ENCODE measurements around the gene ADK. TPM values are rescaled to one million over a fixed set of nuclear protein-coding genes. Genes with fewer than 3 reads are reported as not detected.

Gene ADK
- total RNA-seq, 2 donors from 2014 or later: 34.7 to 36.8 TPM

- peak overlapping the region; percentile 4 for H3K27ac Mint-ChIP-seq
- DNase-seq (no peak), ATAC-seq (no peak)
- H3K4me3 Mint-ChIP-seq: no peak overlapping the region
- H3K4me1 Mint-ChIP-seq: peaks cover 23% of the 10 kb centered on the region
- H3K9me3 ChIP-seq (ENCODE audit: control insufficient read depth, low read length, poor library complexity, severe bottlenecking): no peaks in the 10 kb centered on the region
- no peaks in the 10 kb centered on the region for H3K36me3 Mint-ChIP-seq (ENCODE audit: low read depth)
- H3K27me3 Mint-ChIP-seq: no peaks in the 10 kb centered on the region
Observed at GRCh38 chr10:74153123-74153522, 2.1 kb downstream of the ADK start.

GRCh38 chr10:74153676-74154075 lies 2.7 kb downstream of the ADK start:
- no peaks in the 10 kb centered on the region for H3K9me3 ChIP-seq (ENCODE audit: control insufficient read depth, low read length, poor library complexity, severe bottlenecking)
- no peaks in the 10 kb centered on the region for H3K27me3 Mint-ChIP-seq
- DNase-seq (no peak), ATAC-seq (no peak)
- peaks cover 22% of the 10 kb centered on the region for H3K4me1 Mint-ChIP-seq
- H3K36me3 Mint-ChIP-seq (ENCODE audit: low read depth): no peaks in the 10 kb centered on the region
- H3K4me3 Mint-ChIP-seq: no peak overlapping the region
- H3K27ac Mint-ChIP-seq: peak overlapping the region; percentile 4

GRCh38 chr10:74156919-74157289 lies 5.9 kb downstream of the ADK start:
- DNase-seq: no peak
- peaks cover 2% of the 10 kb centered on the region for H3K36me3 Mint-ChIP-seq (ENCODE audit: low read depth)
- H3K27me3 Mint-ChIP-seq: no peaks in the 10 kb centered on the region
- no peaks in the 10 kb centered on the region for H3K9me3 ChIP-seq (ENCODE audit: control insufficient read depth, low read length, poor library complexity, severe bottlenecking)
- peak overlapping the region; percentile 16 for H3K27ac Mint-ChIP-seq
- H3K4me1 Mint-ChIP-seq: peaks cover 28% of the 10 kb centered on the region
- no peak overlapping the region for H3K4me3 Mint-ChIP-seq
- ATAC-seq: no peak

- Mint-ChIP-seq H3K4me3 (no peak overlapping the region), H3K27me3 (no peaks in the 10 kb centered on the region), H3K27ac (no peak overlapping the region), H3K4me1 (peaks cover 18% of the 10 kb centered on the region), H3K36me3 (ENCODE audit: low read depth) (peaks cover 2% of the 10 kb centered on the region)
- DNase-seq: no peak
- no peaks in the 10 kb centered on the region for H3K9me3 ChIP-seq (ENCODE audit: control insufficient read depth, low read length, poor library complexity, severe bottlenecking)
- no peak for ATAC-seq
Observed at GRCh38 chr10:74160013-74160412, 9.0 kb downstream of the ADK start.

GRCh38 chr10:74163319-74164068 lies 12.5 kb downstream of the ADK start:
- H3K4me3 Mint-ChIP-seq: no peak overlapping the region
- DNase-seq: no peak
- no peak for ATAC-seq
- peak overlapping the region; percentile 74 for H3K27ac Mint-ChIP-seq
- peaks cover 2% of the 10 kb centered on the region for H3K36me3 Mint-ChIP-seq (ENCODE audit: low read depth)
- peaks cover 15% of the 10 kb centered on the region for H3K4me1 Mint-ChIP-seq
- H3K9me3 ChIP-seq (ENCODE audit: control insufficient read depth, low read length, poor library complexity, severe bottlenecking): no peaks in the 10 kb centered on the region
- no peaks in the 10 kb centered on the region for H3K27me3 Mint-ChIP-seq

- no peaks in the 10 kb centered on the region for H3K27me3 Mint-ChIP-seq
- no peak overlapping the region for H3K27ac Mint-ChIP-seq
- peaks cover 12% of the 10 kb centered on the region for H3K4me1 Mint-ChIP-seq
- peaks cover 2% of the 10 kb centered on the region for H3K36me3 Mint-ChIP-seq (ENCODE audit: low read depth)
- ATAC-seq (no peak), DNase-seq (no peak)
- H3K9me3 ChIP-seq (ENCODE audit: control insufficient read depth, low read length, poor library complexity, severe bottlenecking): no peaks in the 10 kb centered on the region
- no peak overlapping the region for H3K4me3 Mint-ChIP-seq
Observed at GRCh38 chr10:74164716-74165529, 13.9 kb downstream of the ADK start.

GRCh38 chr10:74165530-74165901 lies 14.5 kb downstream of the ADK start:
- H3K27me3 Mint-ChIP-seq: no peaks in the 10 kb centered on the region

GRCh38 chr10:74167443-74167842 lies 16.4 kb downstream of the ADK start:
- ATAC-seq (no peak), DNase-seq (no peak)
- H3K27me3 Mint-ChIP-seq: no peaks in the 10 kb centered on the region

More at GRCh38 chr10:74165530-74165901, 14.5 kb downstream of the ADK start:
- DNase-seq (no peak), ATAC-seq (no peak)
- no peaks in the 10 kb centered on the region for H3K9me3 ChIP-seq (ENCODE audit: control insufficient read depth, low read length, poor library complexity, severe bottlenecking)
- Mint-ChIP-seq H3K27ac (no peak overlapping the region), H3K4me3 (no peak overlapping the region), H3K36me3 (ENCODE audit: low read depth) (peaks cover 2% of the 10 kb centered on the region), H3K4me1 (peaks cover 12% of the 10 kb centered on the region)

GRCh38 chr10:74171625-74172024 lies 20.6 kb downstream of the ADK start:
- H3K36me3 Mint-ChIP-seq (ENCODE audit: low read depth): no peaks in the 10 kb centered on the region
- no peaks in the 10 kb centered on the region for H3K27me3 Mint-ChIP-seq
- peaks cover 9% of the 10 kb centered on the region for H3K4me1 Mint-ChIP-seq
- H3K27ac Mint-ChIP-seq: no peak overlapping the region
- no peaks in the 10 kb centered on the region for H3K9me3 ChIP-seq (ENCODE audit: control insufficient read depth, low read length, poor library complexity, severe bottlenecking)
- ATAC-seq: no peak
- no peak for DNase-seq
- no peak overlapping the region for H3K4me3 Mint-ChIP-seq

More at GRCh38 chr10:74167443-74167842, 16.4 kb downstream of the ADK start:
- H3K36me3 Mint-ChIP-seq (ENCODE audit: low read depth): no peaks in the 10 kb centered on the region
- H3K4me1 Mint-ChIP-seq: peaks cover 11% of the 10 kb centered on the region
- H3K4me3 Mint-ChIP-seq: no peak overlapping the region
- no peaks in the 10 kb centered on the region for H3K9me3 ChIP-seq (ENCODE audit: control insufficient read depth, low read length, poor library complexity, severe bottlenecking)
- peak overlapping the region; percentile 21 for H3K27ac Mint-ChIP-seq

GRCh38 chr10:74174521-74174920 lies 23.5 kb downstream of the ADK start:
- DNase-seq (no peak), ATAC-seq (no peak)
- Mint-ChIP-seq H3K27me3 (no peaks in the 10 kb centered on the region), H3K27ac (no peak overlapping the region), H3K36me3 (ENCODE audit: low read depth) (no peaks in the 10 kb centered on the region), H3K4me1 (peaks cover 17% of the 10 kb centered on the region), H3K4me3 (no peak overlapping the region)
- H3K9me3 ChIP-seq (ENCODE audit: control insufficient read depth, low read length, poor library complexity, severe bottlenecking): no peaks in the 10 kb centered on the region

- H3K9me3 ChIP-seq (ENCODE audit: control insufficient read depth, low read length, poor library complexity, severe bottlenecking): no peaks in the 10 kb centered on the region
- Mint-ChIP-seq H3K36me3 (ENCODE audit: low read depth) (no peaks in the 10 kb centered on the region), H3K4me1 (peaks cover 22% of the 10 kb centered on the region), H3K27me3 (no peaks in the 10 kb centered on the region), H3K4me3 (peak overlapping the region; percentile 95), H3K27ac (peak overlapping the region; percentile 97)
- DNase-seq (no peak), ATAC-seq (no peak)
Observed at GRCh38 chr10:74175510-74176379, 24.7 kb downstream of the ADK start.

GRCh38 chr10:74176380-74177139 lies 25.5 kb downstream of the ADK start:
- H3K4me3 Mint-ChIP-seq: peak overlapping the region; percentile 95
- H3K9me3 ChIP-seq (ENCODE audit: control insufficient read depth, low read length, poor library complexity, severe bottlenecking): no peaks in the 10 kb centered on the region

More at GRCh38 chr10:74176380-74177139, 25.5 kb downstream of the ADK start:
- no peaks in the 10 kb centered on the region for H3K27me3 Mint-ChIP-seq
- peaks cover 25% of the 10 kb centered on the region for H3K4me1 Mint-ChIP-seq
- peak; percentile 96 for ATAC-seq
- peak; percentile 94 to 95 (median 94) for DNase-seq
- H3K27ac Mint-ChIP-seq: peak overlapping the region; percentile 97
- H3K36me3 Mint-ChIP-seq (ENCODE audit: low read depth): no peaks in the 10 kb centered on the region

All from T-helper 17 cell (primary cell).